Activated CD4-positive, alpha-beta T cell treated with anti-CD3 and anti-CD28 coated beads for 24 hours (primary cell): ENCODE results near the gene SLC39A6.
"Not testable (repeated sequence)": the region's sequence is repeated elsewhere in the genome, so short reads cannot be mapped to it uniquely, and the experiment has no call there.

Experiments used
- DNase-seq, 2 donors: peaks; one replicate each; pipeline ENCODE4 v3.0.0-alpha.2; 2020; ENCODE audit warnings: low read depth in 2 of 2

Gene SLC39A6

DNA sequence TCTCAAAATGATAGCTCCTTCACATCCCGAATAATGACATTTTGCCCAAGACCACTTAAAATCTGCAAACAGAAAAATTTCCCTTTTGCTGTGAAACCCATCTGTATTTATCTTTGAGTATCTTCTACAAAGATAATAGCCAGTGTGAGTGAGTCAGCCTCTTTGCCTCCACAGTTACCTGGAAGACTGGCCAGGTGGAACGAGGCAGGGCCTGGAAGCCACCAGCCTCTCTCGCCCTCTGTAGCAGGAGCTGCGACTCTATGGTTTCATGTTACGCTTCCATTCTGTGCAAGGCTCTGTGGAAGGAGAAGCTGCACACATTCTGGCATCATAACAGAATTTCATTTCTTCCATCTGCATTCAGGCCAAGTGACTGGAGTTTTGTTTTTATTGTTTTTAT lies 10.1 kb upstream of the SLC39A6 start:
- DNase-seq, result no peak

DNA sequence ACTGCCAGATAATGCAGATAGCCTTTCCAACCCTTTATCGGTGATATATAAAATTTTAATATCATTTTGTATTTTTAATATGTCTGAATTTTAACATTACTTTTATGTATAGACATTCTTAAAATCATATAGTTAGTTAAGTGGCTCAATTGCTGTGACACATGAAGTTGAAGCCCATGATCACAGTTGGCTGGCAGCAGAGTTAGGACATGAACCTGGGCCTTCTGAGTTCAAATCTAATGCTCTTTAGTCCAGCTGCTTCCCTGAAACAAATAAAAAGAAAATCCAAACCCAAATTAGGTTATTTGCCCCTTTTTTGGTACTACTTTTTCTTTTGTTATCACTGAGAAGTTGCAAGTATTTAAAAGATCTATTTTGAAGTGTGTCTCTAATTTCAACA lies 6.1 kb upstream of the SLC39A6 start:
- DNase-seq, result no peak

DNA sequence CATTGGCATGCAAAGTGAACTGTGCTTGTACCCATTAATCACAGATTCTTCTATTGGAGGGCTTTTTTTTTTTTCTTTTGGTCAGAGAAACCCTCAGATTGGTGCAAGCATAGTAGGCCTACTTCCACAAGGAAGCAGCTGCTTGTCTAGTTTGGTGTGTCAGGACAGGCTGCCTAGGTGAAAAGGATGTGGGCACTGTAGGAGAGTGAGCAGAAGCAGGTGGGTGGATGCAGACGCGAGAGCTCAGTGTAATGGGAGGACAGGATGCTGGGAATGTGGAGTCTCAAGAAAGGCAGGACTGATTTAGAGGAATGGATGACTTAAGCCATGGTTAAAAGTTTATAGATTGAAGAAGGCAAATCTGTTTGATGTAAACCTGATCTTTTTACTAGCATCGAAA lies 3.6 kb upstream of the SLC39A6 start:
- no peak for DNase-seq

DNA sequence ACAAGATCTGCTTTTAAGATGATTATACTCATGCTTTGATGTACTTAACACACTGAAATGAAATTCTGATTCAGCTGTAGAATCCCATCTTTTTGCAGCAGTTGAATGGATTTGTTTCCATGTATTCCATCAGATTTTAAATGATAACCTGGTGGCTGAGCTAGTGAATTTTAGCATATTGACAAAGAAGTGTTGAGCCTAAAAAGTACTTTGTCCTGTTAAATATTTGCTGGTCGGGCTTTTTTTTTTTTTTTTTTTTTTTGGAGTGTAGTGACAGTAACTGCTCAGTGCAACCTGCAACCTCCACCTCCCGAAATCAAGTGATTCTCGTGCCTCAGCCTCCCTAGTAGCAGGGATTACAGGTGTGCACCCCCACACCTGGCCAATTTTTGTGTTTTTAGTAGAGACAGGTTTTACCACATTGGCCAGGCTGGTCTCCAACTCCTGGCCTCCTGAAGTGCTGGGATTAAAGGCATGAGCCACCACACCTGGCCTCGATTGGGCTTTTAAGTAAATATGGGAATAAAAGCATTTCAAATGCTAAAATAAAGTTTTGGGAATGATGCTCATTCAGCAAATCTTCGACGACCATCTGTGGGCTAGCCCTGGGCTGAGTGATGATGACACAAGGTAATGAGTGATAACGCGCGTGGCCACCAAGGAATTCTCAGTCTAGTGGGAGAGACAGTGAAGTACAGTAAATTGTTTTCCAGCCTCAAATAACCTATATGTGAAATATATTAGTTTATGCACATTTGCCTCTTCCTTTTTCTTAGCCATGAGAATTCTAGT lies 2.7 kb upstream of the SLC39A6 start:
- no peak for DNase-seq

DNA sequence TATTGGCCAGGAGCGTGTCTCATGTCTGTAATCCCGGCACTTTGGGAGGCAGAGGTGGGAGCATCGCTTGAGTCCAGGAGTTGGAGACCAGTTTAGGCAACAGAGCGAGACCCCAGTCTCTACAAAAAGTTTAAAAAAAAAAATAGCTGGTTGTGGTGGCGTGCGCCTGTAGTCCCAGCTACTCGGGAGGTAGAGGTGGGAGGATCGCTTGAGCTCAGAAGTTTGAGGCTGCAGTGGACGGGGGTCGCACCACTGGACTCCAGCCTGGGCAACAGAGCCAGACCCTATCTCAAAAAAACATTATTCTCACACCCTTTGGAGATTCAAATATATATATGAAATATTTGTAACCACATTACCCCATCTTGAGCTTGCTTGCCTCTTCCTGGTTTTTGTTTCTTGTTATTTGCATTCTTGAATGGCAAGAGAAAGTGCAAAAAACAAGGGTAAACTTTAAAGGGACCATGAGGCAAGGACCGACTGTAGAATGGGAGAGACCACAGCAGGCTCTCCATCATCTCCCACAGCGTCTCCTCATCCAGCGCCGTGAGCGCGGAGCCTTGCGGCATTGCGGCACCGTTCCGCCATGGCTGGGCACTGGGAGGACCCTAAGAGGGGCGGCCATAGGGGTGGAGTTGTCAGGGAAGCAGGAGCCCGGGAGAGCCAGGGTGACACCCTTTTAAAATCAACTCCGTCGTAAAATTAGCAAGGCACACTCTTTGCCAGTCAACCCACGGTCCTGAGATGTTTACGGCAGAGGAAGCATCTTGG lies 1.9 kb upstream of the SLC39A6 start:
- no peak for DNase-seq

DNA sequence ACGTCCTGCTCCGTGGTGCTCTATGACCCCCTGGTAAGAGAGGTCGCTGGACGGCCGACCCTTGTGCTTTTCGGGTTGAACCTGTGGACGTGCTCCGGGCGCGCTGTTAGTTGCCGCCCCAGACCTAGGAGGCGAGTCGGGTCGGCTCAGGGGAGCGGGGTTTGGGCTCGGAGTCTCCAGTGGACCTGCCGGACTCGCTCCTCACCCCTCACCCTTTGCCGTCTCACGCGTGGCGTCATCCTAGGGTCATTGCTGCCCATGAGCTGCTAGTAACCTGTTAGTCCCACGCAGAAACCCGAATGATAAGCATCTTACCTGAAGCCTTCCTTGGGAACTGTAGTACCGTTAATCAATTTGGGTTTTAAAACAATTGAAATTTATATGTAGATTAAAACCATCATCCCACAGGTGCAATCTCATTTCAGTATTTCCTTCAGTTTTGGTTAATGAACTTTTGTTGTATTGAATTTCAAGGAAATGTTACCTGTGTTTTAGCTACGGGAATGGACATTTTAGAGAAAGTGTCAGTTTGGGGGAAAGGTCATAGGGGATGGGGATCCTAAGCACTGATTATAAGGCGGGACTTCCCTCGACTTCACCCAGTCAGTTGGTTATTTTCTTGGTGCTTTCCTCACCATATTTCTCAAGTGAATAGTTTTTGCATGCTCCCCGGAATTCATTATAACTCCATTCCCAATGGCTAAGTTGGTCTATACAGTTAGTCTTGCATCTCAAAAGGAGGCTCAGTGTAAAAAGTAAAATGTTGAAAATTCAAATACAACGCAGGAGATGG lies 1.1 kb upstream of the SLC39A6 start:
- DNase-seq, result no peak

DNA sequence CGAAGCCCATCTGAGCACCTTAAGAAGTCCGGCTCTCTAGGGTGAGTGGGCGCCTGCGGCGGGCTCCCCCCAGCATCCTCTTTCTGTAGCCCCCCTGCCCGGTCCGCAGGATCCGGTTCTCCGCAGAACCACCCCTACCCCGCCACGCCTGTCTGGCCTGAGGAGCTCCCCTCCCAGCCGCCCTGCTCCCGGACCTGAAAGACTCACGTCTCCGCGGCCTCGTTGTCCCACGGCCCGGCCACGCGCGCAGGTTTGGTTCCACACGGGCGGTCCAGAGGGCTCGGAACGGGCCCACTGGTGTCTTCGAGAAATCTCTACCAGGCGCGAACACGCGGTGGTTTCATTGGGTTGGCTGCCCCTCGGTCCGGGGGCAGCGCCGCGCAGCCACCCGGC lies 237 bp downstream of the SLC39A6 start:
- peak in 1 of 2 donors; percentile 11 for DNase-seq

DNA sequence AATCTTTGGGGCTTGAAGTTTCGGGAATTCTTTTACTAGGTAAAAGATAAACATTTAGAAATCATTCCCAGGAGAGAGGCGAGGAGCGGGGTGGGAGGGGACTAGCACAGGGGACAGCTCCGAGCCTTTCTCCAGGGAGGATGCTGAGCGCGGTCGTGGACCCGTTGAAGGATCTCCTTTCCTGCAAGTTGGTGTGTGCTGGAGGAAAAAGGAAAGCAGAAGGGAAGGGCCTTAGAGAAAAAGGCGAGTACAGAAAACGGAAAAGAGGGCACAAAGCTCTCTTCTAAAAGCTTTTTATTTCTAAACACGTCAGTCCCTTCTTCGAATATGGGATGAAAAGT lies 640 bp downstream of the SLC39A6 start:
- DNase-seq, result no peak

DNA sequence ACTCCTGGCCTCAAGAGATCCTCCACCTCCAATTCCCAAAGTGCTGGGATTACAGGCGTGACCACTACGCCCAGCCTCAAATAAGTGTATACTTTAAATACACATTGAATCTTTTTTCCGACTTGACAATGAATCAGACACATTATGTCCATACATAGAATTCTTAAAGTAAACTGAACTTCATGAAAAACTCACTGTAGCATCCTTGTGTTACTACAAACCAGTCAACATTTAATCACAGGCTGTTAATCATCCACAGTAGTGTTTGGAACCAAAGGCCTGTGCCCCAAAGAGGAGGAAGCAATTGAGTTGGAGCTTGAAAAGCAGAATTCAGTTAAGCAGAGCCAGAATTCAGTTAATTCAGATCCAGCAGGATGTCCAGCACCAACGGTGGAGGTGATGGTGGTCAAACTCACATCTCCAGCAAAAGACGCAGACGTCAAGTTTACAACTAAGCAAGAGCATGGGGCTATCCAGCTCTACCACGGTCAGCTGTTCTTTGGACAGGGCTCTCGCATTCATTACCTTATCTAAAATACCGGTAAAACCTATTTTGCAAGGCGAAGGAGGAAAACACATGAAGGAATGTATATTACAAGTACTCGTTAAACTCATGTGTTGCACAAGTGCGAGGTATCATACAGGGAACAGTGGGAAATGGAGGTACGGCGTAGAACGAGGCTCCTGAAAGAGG lies 1.2 kb downstream of the SLC39A6 start:
- no peak for DNase-seq

DNA sequence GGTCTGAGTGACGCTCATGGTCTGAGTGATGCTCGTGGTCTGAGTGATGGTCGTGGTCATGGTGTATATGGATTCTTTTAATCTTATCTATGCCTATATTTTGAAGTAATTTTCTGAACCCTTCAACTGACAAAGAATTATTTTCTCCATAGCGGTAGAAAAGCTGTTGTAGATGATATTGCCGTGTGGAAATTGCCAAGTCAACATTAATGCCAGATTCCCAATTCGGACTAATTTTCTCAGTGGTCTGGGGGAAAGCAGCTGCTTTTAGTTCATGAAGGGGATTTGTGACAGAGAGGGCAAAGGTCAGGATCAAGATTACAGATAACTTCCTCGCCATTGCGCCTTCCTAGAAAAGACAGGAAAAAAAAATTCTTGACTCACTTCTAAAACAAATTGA lies 2.5 kb downstream of the SLC39A6 start:
- DNase-seq, result no peak

DNA sequence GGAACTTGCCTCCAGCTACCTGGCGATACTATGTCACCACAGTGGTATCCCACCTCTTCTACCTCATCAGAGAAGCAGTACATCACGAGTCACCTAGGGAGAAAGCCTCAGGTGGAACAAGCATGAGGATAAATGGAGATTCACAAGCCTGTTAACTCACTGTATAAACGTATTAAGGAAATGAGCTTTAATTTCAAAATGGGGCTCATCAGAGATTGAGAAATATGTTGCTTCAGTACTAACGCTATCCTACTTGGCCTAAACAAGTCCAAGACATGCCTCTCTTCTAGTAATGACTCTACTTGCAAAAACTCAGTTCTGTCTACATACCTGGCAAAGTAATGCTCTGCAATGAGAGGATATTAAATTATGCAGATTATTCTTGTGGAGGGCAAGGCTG lies 4.3 kb downstream of the SLC39A6 start:
- no peak for DNase-seq

DNA sequence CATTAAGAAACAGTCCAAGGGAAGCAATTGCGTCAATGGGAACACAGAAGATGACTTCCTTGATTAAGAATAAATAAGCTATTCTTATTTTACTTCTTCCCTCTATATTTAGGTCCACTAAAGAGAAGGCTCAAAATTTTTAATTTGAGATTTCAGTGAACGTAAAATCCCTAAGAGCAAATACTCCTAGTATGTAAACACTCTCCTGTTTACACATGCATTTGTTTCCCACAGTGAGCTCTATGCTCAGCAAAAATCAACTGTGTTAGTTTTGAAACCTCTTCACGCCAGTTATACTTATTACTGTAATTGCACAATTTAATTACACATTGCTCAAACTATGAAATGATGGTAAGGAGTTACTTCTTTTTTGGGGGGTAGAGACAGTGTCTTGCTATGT lies 8.8 kb downstream of the SLC39A6 start:
- DNase-seq, result no peak

DNA sequence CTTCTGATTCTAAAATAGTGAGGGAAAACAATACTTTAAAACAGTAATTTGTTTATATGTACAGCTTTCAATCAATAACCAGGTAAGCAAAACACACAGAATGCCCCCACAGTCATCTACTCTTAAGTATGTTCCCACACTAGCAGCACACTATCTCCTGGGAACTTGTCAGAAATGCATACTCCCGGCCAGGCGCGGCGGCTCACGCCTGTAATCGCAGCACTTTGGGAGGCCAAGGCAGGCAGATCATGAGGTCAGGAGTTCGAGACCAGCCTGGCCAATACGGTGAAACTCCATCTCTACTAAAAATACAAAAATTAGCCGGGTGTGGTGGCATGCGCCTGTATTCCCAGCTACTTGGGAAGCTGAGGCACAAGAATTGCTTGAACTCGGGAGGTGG lies 12.4 kb downstream of the SLC39A6 start:
- not testable (repeated sequence) for DNase-seq

DNA sequence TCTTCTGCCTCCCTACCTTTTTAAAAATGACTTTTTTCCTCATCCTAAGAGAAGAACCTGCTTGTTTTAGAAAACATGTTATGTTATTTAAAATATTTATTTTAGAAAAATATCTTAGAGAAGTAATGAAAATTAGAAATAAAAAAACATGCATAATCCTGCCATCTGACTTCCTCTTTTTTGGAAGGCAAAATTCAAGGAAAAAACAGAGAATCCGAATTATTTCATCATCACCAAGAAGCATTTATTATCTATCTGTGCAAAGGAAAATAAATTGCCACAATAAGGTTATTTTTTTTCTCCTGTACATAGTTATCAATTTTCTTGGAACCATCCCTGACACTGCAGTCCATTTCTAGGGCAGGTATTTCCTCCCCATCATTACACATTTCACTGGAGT lies 14.4 kb downstream of the SLC39A6 start:
- no peak for DNase-seq

DNA sequence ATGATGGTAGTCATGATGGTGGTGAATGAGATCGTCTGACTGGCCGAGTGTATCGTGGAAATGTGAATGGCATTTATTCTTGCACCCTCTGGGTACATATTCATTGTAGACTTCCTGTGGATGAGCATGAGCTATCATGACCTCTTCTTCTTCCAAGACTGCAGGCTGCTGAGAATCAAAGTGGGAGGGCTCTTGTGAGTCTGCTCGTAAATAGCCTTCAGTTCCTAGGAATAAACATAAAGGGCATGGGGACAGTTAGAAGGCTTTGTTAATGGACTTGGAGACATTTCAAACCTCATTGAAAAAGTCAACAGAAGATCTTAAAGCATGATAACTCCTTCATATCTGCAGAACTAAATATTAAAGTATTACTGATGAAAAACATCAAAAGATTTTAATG lies 14.9 kb downstream of the SLC39A6 start:
- no peak for DNase-seq

DNA sequence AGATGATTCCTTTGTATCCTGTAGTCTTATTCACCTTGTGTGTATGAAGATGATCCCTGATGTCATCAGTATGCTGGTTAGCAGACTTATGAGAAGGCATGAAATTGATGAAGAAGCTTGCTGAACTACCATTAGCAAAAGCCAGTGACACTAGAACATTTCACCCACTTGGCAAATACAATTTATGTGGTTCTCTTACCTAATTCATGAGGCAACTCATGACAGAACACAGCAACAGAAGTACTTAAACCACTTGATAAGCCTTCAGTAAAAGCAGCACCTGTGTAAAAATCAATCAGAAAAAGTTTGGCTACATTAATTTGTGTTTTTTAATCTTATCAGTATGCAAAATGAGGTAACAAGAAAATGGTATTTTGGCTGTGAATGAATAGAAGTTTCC lies 16.8 kb downstream of the SLC39A6 start:
- DNase-seq, result no peak

DNA sequence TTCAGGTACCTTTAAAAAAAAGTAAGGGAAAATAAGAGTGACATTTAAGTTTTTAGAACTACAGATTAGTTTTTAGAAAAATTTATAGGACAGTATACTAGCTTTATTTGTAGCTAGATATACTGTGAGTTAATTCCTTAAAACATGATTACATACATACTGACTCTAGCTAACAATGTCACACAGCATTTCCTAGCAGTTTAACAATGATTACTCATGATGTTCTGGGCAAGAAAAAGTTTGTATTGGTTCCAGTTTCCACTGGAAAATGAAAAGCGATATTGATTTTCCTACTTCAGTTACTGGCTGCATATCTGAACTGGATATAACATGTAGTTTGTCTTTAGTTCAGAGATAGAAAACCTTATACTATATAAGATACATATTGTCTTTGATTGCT lies 19.4 kb downstream of the SLC39A6 start:
- DNase-seq, result no peak

DNA sequence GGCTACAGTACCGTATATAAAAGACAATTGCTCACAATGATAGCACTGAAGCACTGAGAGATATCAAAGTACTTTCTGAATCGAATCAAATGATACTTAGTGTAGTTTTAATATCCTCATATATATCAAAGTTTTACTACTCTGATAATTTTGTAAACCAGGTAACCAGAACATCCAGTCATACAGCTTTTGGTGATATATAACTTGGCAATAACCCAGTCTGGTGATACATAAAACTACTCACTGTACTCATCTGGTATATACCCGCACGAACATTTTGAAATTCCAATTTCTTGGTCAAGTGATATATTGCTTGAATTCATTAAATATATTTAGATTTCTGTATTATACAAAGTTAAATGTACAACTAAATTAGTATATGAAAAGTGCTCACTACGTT lies 20.5 kb downstream of the SLC39A6 start:
- no peak for DNase-seq

DNA sequence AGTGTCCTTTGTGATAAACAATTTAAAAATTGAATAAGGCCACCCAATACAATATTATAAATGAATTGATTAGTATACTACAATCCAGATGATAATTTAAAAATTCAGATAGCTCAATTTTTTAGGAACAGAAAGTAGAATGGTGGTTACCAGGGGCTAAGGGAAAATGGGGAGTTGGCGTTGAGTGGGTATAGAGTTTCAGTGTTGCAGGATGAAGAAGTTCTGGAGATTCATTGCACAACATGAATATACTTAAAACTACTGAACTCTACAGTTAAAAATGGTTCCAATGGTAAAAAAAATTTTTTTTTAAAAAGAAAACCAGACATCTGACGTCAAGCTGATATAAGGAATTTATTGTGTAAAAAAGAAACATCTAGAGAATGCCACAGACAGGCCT lies 20.9 kb downstream of the SLC39A6 start:
- DNase-seq, result no peak

DNA sequence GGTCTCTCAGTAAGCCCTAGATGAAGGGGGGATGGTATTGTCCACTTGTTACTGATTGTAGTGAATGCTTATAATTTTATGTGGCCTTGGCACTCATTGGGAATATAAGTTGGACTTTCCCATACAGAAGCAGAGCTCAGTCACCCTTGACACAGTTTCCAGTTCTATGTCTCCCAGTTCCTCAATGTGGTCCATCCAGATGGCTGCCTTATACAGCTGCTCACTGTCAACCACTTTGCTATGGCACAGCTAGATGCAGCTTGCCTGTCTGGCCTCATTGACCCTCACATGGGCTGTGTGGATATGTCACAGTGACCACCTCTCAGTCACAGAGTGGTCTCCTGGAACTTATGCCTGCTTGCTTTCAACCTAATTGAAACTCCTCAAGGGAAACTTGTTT lies 21.7 kb downstream of the SLC39A6 start:
- DNase-seq, result no peak

DNA sequence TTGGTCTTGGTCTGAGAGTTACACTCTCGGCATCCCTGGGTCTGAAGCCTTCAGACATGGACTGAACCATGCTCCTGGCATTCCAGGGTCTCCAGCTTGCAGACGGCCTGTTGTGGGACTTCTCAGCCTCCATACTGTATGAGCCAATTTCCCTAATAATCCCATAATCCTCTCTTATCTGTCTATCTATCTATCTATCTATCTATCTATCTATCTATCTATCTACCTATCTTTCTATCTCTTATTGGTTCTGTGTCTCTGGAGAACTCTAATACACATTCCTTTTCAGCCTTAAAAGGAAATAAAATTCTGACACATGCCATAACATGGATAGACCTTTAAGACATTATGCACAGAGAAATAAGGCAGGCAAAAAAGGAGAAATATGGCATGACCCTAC lies 24.4 kb downstream of the SLC39A6 start:
- DNase-seq, result no peak

DNA sequence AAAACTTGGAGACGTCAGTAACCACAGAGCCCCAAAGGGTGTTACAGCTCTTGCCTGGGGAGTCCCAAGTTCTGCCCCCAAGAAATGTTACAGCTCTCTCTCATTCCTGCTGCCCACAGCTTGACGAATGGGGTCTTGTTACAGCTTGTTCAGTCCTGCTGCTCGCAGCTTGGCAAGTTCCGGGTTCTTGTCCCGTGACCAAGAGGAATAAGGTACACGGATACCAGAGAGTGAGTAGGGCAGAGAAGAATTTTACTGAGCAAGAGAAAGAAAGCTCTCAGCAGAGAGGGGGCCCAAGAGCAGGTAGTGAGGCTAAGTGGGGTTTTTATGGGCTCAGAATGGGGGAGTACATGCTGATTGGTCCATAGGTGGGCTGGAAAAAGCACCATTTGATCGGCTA lies 27.2 kb downstream of the SLC39A6 start:
- DNase-seq, result no peak
